Smooth muscle cell (in vitro differentiated cells): Measurements from ENCODE around the gene MLYCD. TPM values are rescaled to one million over a fixed set of nuclear protein-coding genes. Genes with fewer than 3 reads are reported as not detected.

Experiments used
- DNase-seq: peaks from one replicate; lab custom pipeline; 2025; ENCODE audit not compliant: unreplicated experiment; lab: John Stamatoyannopoulos, UW
- H2AFZ ChIP-seq: fragments of 200-600 bp; sonication (generic); 2 replicates; pipeline ENCODE4 v1.6.0; 2016; ENCODE audit warnings: antibody characterized with exemption, low read depth, mild to moderate bottlenecking
- H3F3A ChIP-seq: fragments of 200-600 bp; sonication (generic); 2 replicates; pipeline ENCODE4 v1.6.0; 2017; ENCODE audit warnings: antibody characterized with exemption, low read depth
- H3K27ac ChIP-seq: fragments of 200-600 bp; sonication (generic); 2 replicates; pipeline ENCODE4 v1.5.1; 2016; ENCODE audit warnings: low read depth, mild to moderate bottlenecking
- H3K27me3 ChIP-seq: fragments of 200-600 bp; sonication (generic); 2 replicates; pipeline ENCODE4 v1.6.1; 2016; ENCODE audit warnings: low read depth, mild to moderate bottlenecking
- H3K36me3 ChIP-seq: fragments of 200-600 bp; sonication (generic); 2 replicates; pipeline ENCODE4 v1.5.1; 2016; ENCODE audit warnings: low read depth
- H3K4me1 ChIP-seq: fragments of 200-600 bp; sonication (generic); 2 replicates; pipeline ENCODE4 v1.5.1; 2016; ENCODE audit warnings: low read depth
- H3K4me2 ChIP-seq: fragments of 200-600 bp; sonication (generic); 2 replicates; pipeline ENCODE4 v1.6.0; 2016; ENCODE audit warnings: mild to moderate bottlenecking
- H3K4me3 ChIP-seq: fragments of 200-600 bp; sonication (generic); 2 replicates; pipeline ENCODE4 v1.5.1; 2016; ENCODE audit warnings: mild to moderate bottlenecking
- H3K79me2 ChIP-seq: fragments of 200-600 bp; sonication (generic); 2 replicates; pipeline ENCODE4 v1.6.0; 2016; ENCODE audit warnings: low read depth, mild to moderate bottlenecking
- H3K9ac ChIP-seq: fragments of 200-600 bp; sonication (generic); 2 replicates; pipeline ENCODE4 v1.6.0; 2016; ENCODE audit warnings: low read depth
- H3K9me3 ChIP-seq: fragments of 200-600 bp; sonication (generic); replicated peaks from 2 replicates; pipeline ENCODE4 v1.5.1; 2016; ENCODE audit warnings: low read depth
- H4K20me1 ChIP-seq: fragments of 200-600 bp; sonication (generic); 2 replicates; pipeline ENCODE4 v1.6.0; 2016; ENCODE audit warnings: low read depth
- WGBS: methylation state at CpG from one replicate; pipeline ENCODE4 v1.1.7; 2016; ENCODE audit warnings: low lambda C conversion rate; 5-methylcytosine and 5-hydroxymethylcytosine counted together
- polyA plus RNA-seq: library from polyadenylated mRNA; unstranded; fragments of >200 nt; fragmentation: Nextera tagmentation; extraction: Ambion mirVana; gene quantifications from 2 replicates; pipeline ENCODE4 v1.2.1, GENCODE V29; 2016
- total RNA-seq: library from RNA; depleted of rRNA; stranded (reverse); fragments of >200 nt; gene quantifications from 2 replicates; pipeline ENCODE4 v1.2.3, GENCODE V29; 2014
- TF ChIP-seq, protein P1 (sequence below): fragments of 200-600 bp; sonication (generic); IDR thresholded peaks from 2 replicates; pipeline ENCODE4 v1.5.1; 2017; ENCODE audit warnings: borderline replicate concordance, mild to moderate bottlenecking, antibody characterized with exemption; ENCODE audit not compliant: insufficient read depth, poor library complexity, severe bottlenecking

Gene MLYCD
- total RNA-seq (1.2 and 1.8 TPM in 2 replicates), polyA plus RNA-seq (1.6 and 4.0 TPM in 2 replicates)

DNA sequence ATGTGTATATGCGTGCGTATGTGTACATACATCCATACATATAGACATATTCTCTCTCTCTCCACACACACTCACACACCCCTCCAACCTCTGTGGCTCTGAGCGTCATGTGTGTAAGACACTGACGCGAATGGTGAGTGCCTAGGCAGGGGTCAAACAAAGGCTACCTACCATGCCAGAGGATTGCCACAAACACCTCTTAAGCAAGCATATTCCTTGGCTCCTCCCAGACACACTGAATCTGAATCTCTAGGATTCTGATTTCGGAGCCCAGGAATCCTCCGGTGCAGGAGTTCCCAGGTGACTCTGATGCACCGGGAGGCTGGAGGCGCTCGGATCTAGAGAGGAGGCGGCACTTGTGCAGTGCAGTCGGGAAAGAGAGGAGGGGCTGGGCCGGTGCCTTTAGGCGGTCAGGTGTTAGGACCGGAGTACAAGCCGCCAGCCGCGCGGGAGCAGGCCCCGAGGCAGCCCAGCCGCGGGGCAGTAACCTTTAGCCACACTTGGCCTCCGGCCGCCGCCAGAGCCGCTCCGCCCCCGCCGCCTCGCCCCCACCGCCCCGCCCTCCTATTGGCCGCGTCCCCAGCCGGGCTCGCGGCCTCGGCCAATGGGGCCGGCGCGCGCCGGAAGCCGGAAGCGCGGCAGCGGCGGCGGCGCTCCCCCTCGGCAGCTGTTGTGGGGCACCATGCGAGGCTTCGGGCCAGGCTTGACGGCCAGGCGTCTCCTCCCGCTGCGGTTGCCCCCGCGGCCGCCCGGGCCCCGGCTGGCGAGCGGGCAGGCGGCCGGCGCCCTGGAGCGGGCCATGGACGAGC is at the start of gene MLYCD:
TSS of gene MLYCD (plus strand) at position 653 of the 809 bp plus-strand sequence. CDS start at position 683, 30 bp downstream.
- TF ChIP-seq, protein P1, sequence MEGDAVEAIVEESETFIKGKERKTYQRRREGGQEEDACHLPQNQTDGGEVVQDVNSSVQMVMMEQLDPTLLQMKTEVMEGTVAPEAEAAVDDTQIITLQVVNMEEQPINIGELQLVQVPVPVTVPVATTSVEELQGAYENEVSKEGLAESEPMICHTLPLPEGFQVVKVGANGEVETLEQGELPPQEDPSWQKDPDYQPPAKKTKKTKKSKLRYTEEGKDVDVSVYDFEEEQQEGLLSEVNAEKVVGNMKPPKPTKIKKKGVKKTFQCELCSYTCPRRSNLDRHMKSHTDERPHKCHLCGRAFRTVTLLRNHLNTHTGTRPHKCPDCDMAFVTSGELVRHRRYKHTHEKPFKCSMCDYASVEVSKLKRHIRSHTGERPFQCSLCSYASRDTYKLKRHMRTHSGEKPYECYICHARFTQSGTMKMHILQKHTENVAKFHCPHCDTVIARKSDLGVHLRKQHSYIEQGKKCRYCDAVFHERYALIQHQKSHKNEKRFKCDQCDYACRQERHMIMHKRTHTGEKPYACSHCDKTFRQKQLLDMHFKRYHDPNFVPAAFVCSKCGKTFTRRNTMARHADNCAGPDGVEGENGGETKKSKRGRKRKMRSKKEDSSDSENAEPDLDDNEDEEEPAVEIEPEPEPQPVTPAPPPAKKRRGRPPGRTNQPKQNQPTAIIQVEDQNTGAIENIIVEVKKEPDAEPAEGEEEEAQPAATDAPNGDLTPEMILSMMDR = no peak
- peak within 1 kb of the TSS; percentile 85 for H3K27ac ChIP-seq
- H3K36me3 ChIP-seq = no peaks in the 10 kb centered on the region
- peaks cover 8% of the 10 kb centered on the region for H3K4me1 ChIP-seq
- 8% methylated on average over 58 of the region's 69 CpGs for WGBS
- no peaks in the 10 kb centered on the region for H3K79me2 ChIP-seq
- H3K9me3 ChIP-seq = no peaks in the 10 kb centered on the region
- H3F3A ChIP-seq = peaks cover 3% of the 10 kb centered on the region
- peak; percentile 51 for DNase-seq
- H4K20me1 ChIP-seq = peaks cover 9% of the 10 kb centered on the region
- H3K4me2 ChIP-seq = peak within 1 kb of the TSS; percentile 100
- H2AFZ ChIP-seq = peak within 1 kb of the TSS; percentile 88
- H3K4me3 ChIP-seq = peak within 1 kb of the TSS; percentile 83
- no peaks in the 10 kb centered on the region for H3K27me3 ChIP-seq
- peak within 1 kb of the TSS; percentile 84 for H3K9ac ChIP-seq

DNA sequence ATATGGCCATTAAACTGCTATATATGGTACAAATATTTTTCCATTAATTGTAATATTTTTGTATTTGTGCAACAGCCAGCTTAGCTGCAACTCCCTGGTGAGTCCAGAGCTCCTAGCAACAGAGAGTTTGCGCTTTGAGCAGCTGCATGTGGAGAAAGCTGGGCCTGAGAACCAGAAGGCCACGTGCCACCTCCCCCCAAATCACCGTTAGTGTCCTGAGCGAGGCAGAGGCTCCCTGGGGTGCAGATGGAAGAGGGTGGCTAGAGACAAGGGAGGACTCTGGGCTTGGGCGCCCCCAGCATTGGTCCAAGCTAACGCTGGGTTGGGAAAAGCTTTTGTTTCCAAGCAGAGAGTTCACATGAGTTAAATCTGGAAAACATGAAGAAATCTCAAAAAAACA is 49.5 kb upstream of the MLYCD start:
- H3K27me3 ChIP-seq = no peaks in the 10 kb centered on the region
- WGBS = 90% methylated on average over 6 of the region's 6 CpGs
- H3K9me3 ChIP-seq = no peaks in the 10 kb centered on the region
- no peak overlapping the region for H3K9ac ChIP-seq
- H2AFZ ChIP-seq = no peak overlapping the region
- H3K36me3 ChIP-seq = no peaks in the 10 kb centered on the region
- DNase-seq = no peak
- H3K27ac ChIP-seq = no peak overlapping the region
- H4K20me1 ChIP-seq = no peaks in the 10 kb centered on the region
- no peak overlapping the region for H3K4me3 ChIP-seq
- H3K79me2 ChIP-seq = no peaks in the 10 kb centered on the region
- no peaks in the 10 kb centered on the region for H3F3A ChIP-seq
- TF ChIP-seq, protein P1 = no peak
- H3K4me1 ChIP-seq = peaks cover 3% of the 10 kb centered on the region
- no peak overlapping the region for H3K4me2 ChIP-seq

DNA sequence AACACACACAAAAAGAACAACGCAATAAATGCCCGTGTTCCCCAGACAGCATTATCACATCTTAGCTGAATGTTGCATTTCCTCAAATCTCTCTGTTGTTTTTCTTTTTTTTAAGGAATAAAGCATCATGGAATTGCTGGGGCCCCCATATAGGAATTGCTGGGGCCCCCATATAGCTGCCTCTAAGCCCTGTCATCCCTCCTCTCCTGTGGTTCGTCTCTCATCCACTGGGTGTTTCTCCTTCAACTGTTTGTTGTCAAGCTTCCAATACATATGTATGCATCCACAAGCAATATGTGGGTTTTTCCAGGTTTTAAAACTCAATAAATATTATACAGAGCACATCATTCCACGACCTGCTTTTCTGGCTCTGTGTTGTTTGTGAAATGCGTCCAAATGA is 48.0 kb upstream of the MLYCD start:
- no peaks in the 10 kb centered on the region for H3K9me3 ChIP-seq
- H3F3A ChIP-seq = no peaks in the 10 kb centered on the region
- no peak overlapping the region for H3K4me2 ChIP-seq
- no peak for DNase-seq
- H3K9ac ChIP-seq = no peak overlapping the region
- H3K4me3 ChIP-seq = no peak overlapping the region
- no peaks in the 10 kb centered on the region for H3K79me2 ChIP-seq
- WGBS = 87% methylated on average over 5 of the region's 5 CpGs
- H3K27ac ChIP-seq = no peak overlapping the region
- H4K20me1 ChIP-seq = no peaks in the 10 kb centered on the region
- peaks cover 3% of the 10 kb centered on the region for H3K4me1 ChIP-seq
- H2AFZ ChIP-seq = no peak overlapping the region
- no peaks in the 10 kb centered on the region for H3K27me3 ChIP-seq
- TF ChIP-seq, protein P1 = no peak
- H3K36me3 ChIP-seq = no peaks in the 10 kb centered on the region
